ENCODE measurements around the gene APOC3. TPM values are rescaled to one million over a fixed set of nuclear protein-coding genes. Genes with fewer than 3 reads are reported as not detected.
"Not testable (repeated sequence)": the region's sequence is repeated elsewhere in the genome, so short reads cannot be mapped to it uniquely, and the experiment has no call there.

Gene APOC3
- total RNA-seq, 3 donors from 2014 or later (not counting 1 experiment from before 2014, with no cell fraction given), result not detected

DNA sequence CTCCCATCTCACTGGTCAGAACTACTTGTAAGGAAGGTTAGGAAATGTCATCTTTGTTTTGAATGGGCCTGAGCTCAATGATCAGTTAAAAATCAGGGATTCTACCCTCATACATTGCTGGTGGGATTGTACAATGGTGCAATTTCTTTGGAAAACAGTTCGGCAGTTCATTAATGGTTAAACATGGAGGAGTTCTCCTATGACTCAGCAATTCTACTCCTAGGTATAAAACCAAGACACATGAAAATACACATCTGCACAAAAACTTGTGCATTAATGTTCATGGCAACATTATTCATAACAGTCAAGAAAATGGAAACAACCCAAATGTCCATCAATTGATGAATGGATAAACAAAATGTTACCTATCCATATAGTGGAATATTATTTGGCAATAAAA is 33.2 kb upstream of the APOC3 start:
- no peak for DNase-seq
- no peak overlapping the region for H3K27ac Mint-ChIP-seq
- no CpG with 5 or more reads among the region's 1 CpG for WGBS (ENCODE audit: insufficient coverage)

DNA sequence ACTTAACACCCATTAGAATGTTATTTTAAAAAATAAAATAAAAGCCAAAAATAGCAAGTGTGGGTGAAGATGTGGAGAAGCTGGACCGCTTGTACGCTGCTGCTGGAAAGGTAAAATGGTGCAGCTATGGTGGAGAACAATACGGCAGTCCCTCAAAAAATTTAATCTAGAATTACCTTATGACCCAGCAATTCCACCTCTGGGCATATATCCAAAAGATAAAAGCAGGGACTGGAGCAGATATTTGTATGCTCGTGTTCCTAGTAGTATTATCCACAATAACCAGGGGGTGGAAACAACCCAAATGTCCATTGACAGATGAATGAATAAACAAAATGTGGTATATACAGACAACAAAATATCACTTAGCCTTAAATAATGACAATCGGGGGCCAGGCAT is 31.9 kb upstream of the APOC3 start:
- 98% methylated on average over 4 of the region's 5 CpGs for WGBS (ENCODE audit: insufficient coverage)

More for the DNA sequence above, 33.2 kb upstream of the APOC3 start:
- Histone ChIP-seq H3K9me3 (ENCODE audit: control insufficient read depth, insufficient read depth, low read length) (no peaks in the 10 kb centered on the region), H3K4me1 (ENCODE audit: control insufficient read depth, insufficient read depth, low read length) (peaks cover 2% of the 10 kb centered on the region), H3K36me3 (ENCODE audit: control insufficient read depth, insufficient read depth, low read length) (no peaks in the 10 kb centered on the region), H3K4me3 (ENCODE audit: low read length) (no peak overlapping the region), H3K27me3 (ENCODE audit: control insufficient read depth, insufficient read depth, low read length) (no peaks in the 10 kb centered on the region), H3K27ac (ENCODE audit: low read length) (no peak overlapping the region)
- no peak for ATAC-seq
- no peaks in the 10 kb centered on the region for H3K36me3 Mint-ChIP-seq
- intact Hi-C loops (cut with micrococcal nuclease), result no loop called here
- no peaks in the 10 kb centered on the region for H3K9me3 Mint-ChIP-seq
- no peak overlapping the region for H3K4me3 Mint-ChIP-seq
- TF ChIP-seq, protein P1, sequence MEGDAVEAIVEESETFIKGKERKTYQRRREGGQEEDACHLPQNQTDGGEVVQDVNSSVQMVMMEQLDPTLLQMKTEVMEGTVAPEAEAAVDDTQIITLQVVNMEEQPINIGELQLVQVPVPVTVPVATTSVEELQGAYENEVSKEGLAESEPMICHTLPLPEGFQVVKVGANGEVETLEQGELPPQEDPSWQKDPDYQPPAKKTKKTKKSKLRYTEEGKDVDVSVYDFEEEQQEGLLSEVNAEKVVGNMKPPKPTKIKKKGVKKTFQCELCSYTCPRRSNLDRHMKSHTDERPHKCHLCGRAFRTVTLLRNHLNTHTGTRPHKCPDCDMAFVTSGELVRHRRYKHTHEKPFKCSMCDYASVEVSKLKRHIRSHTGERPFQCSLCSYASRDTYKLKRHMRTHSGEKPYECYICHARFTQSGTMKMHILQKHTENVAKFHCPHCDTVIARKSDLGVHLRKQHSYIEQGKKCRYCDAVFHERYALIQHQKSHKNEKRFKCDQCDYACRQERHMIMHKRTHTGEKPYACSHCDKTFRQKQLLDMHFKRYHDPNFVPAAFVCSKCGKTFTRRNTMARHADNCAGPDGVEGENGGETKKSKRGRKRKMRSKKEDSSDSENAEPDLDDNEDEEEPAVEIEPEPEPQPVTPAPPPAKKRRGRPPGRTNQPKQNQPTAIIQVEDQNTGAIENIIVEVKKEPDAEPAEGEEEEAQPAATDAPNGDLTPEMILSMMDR (IDR thresholded peaks at IDR 0.05), result no peak
- peaks cover 0 to under 1% of the 10 kb centered on the region in 2 donors for H3K4me1 Mint-ChIP-seq
- peaks cover 3 to 22% of the 10 kb centered on the region in 2 donors for H3K27me3 Mint-ChIP-seq (ENCODE audit: low read depth in 2 of 2)

DNA sequence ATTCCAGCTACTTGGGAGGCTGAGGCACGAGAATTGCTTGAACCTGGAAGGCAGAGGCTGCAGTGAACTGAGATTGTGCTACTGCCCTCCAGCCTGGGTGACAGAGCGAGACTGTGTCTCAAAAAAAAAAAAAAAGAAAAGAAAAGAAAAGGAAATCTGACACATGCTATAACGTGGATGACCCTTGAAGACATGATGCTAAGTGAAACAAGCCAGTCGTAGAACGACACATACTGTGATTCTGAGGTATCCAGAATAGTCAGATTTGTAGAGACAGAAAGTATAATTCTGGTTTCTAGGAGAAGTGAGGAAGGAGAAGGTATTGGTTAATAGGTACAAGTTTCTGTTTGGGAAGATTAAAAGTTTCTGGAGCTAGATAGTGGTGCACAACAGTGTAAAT is 31.3 kb upstream of the APOC3 start:
- H3K36me3 ChIP-seq (ENCODE audit: control insufficient read depth, insufficient read depth, low read length), result no peaks in the 10 kb centered on the region
- Mint-ChIP-seq H3K36me3 (no peaks in the 10 kb centered on the region), H3K4me3 (no peak overlapping the region), H3K4me1 (no peaks in the 10 kb centered on the region), H3K9me3 (no peaks in the 10 kb centered on the region), H3K27ac (no peak overlapping the region), H3K27me3 (ENCODE audit: low read depth in 2 of 2) (peaks cover 3 to 26% of the 10 kb centered on the region in 2 donors)
- H3K4me3 ChIP-seq (ENCODE audit: low read length), result no peak overlapping the region
- H3K9me3 ChIP-seq (ENCODE audit: control insufficient read depth, insufficient read depth, low read length), result no peaks in the 10 kb centered on the region
- H3K4me1 ChIP-seq (ENCODE audit: control insufficient read depth, insufficient read depth, low read length), result no peaks in the 10 kb centered on the region
- 75% methylated on average over 5 of the region's 5 CpGs for WGBS (ENCODE audit: insufficient coverage)
- ATAC-seq (no peak), DNase-seq (no peak)
- no peaks in the 10 kb centered on the region for H3K27me3 ChIP-seq (ENCODE audit: control insufficient read depth, insufficient read depth, low read length)
- intact Hi-C loops (cut with micrococcal nuclease), result no loop called here
- no peak overlapping the region for H3K27ac ChIP-seq (ENCODE audit: low read length)
- TF ChIP-seq, protein P1 (IDR thresholded peaks at IDR 0.05), result no peak

More for the DNA sequence above, 31.9 kb upstream of the APOC3 start:
- intact Hi-C loops (cut with micrococcal nuclease), result no loop called here
- Mint-ChIP-seq H3K27ac (no peak overlapping the region), H3K4me1 (no peaks in the 10 kb centered on the region), H3K9me3 (no peaks in the 10 kb centered on the region), H3K36me3 (no peaks in the 10 kb centered on the region), H3K4me3 (no peak overlapping the region), H3K27me3 (ENCODE audit: low read depth in 2 of 2) (peaks cover 3 to 25% of the 10 kb centered on the region in 2 donors)
- H3K4me1 ChIP-seq (ENCODE audit: control insufficient read depth, insufficient read depth, low read length), result no peaks in the 10 kb centered on the region
- H3K36me3 ChIP-seq (ENCODE audit: control insufficient read depth, insufficient read depth, low read length), result no peaks in the 10 kb centered on the region
- TF ChIP-seq, protein P1 (IDR thresholded peaks at IDR 0.05), result no peak
- no peaks in the 10 kb centered on the region for H3K9me3 ChIP-seq (ENCODE audit: control insufficient read depth, insufficient read depth, low read length)
- DNase-seq (no peak), ATAC-seq (no peak)
- no peak overlapping the region for H3K27ac ChIP-seq (ENCODE audit: low read length)
- H3K27me3 ChIP-seq (ENCODE audit: control insufficient read depth, insufficient read depth, low read length), result no peaks in the 10 kb centered on the region
- no peak overlapping the region for H3K4me3 ChIP-seq (ENCODE audit: low read length)

DNA sequence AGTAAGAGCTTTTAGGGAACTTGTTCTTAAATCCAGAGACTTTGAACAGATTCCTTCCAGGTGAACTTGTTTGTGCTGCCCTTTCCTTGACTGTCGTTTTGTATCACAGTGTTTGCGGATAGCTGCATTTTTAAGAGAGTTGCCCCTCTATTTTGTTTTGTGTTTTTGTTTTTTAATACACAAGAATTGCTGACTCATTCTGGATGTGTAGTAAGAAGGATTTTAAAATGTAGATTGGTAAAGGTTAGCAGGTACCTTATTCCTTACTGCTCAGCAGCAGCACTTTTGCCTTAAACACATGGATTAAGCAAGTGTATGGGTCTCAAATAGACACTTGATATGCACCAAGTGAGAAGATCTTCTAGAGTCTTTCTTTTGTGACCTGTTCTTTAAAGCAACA is 29.1 kb upstream of the APOC3 start:
- H3K27ac ChIP-seq (ENCODE audit: low read length), result no peak overlapping the region
- Mint-ChIP-seq H3K27me3 (ENCODE audit: low read depth in 2 of 2) (peaks cover 6 to 26% of the 10 kb centered on the region in 2 donors), H3K9me3 (no peaks in the 10 kb centered on the region), H3K36me3 (no peaks in the 10 kb centered on the region), H3K4me3 (no peak overlapping the region), H3K27ac (no peak overlapping the region), H3K4me1 (no peaks in the 10 kb centered on the region)
- no peak for ATAC-seq
- no peaks in the 10 kb centered on the region for H3K9me3 ChIP-seq (ENCODE audit: control insufficient read depth, insufficient read depth, low read length)
- 95% methylated on average over 2 of the region's 2 CpGs for WGBS (ENCODE audit: insufficient coverage)
- H3K4me3 ChIP-seq (ENCODE audit: low read length), result no peak overlapping the region
- intact Hi-C loops (cut with micrococcal nuclease), result no loop called here
- no peaks in the 10 kb centered on the region for H3K27me3 ChIP-seq (ENCODE audit: control insufficient read depth, insufficient read depth, low read length)
- H3K4me1 ChIP-seq (ENCODE audit: control insufficient read depth, insufficient read depth, low read length), result no peaks in the 10 kb centered on the region
- TF ChIP-seq, protein P1 (IDR thresholded peaks at IDR 0.05), result no peak
- no peak for DNase-seq
- H3K36me3 ChIP-seq (ENCODE audit: control insufficient read depth, insufficient read depth, low read length), result no peaks in the 10 kb centered on the region

DNA sequence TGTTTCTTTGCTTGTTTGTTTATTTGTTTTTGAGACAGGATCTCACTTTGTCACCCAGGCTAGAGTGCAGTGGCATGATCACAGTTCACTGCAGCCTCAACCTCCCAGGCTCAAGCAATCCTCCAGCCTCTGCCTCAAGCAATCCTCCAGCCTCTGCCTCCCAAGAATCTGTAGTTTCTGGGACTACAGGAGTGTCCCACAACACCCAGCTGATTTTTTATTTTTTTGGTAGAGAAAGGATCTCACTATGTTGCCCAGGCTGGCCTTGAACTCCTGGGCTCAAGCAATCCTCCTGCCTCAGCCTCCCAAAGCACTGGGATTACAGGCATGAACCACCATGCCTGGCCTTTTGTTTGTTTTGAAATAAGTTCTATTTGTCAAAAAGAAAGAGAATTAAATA is 28.0 kb upstream of the APOC3 start:
- H3K4me3 ChIP-seq (ENCODE audit: low read length); H3K4me1 Mint-ChIP-seq; intact Hi-C loops (cut with micrococcal nuclease); H3K4me3 Mint-ChIP-seq; H3K27ac ChIP-seq (ENCODE audit: low read length); H3K4me1 ChIP-seq (ENCODE audit: control insufficient read depth, insufficient read depth, low read length); H3K9me3 Mint-ChIP-seq; H3K9me3 ChIP-seq (ENCODE audit: control insufficient read depth, insufficient read depth, low read length); H3K36me3 ChIP-seq (ENCODE audit: control insufficient read depth, insufficient read depth, low read length); H3K27ac Mint-ChIP-seq; DNase-seq; H3K36me3 Mint-ChIP-seq; H3K27me3 ChIP-seq (ENCODE audit: control insufficient read depth, insufficient read depth, low read length); ATAC-seq: not testable (repeated sequence)
- H3K27me3 Mint-ChIP-seq (ENCODE audit: low read depth in 2 of 2), result peaks cover 6 to 26% of the 10 kb centered on the region in 2 donors

Measured in natural killer cell (primary cell).